BE2C (cell line): ENCODE results near the gene RANBP3.

Experiments used
- DNase-seq: peaks from one replicate; pipeline ENCODE4 v3.0.0-alpha.2; 2020
- H3K27me3 ChIP-seq: fragments of 250-450 bp; sonication (Bioruptor Pico); 2 replicates; pipeline ENCODE4 v1.5.1; 2020; ENCODE audit warnings: mild to moderate bottlenecking
- H3K36me3 ChIP-seq: fragments of 250-450 bp; sonication (Bioruptor Pico); 2 replicates; pipeline ENCODE4 v1.5.1; 2020; ENCODE audit warnings: mild to moderate bottlenecking
- H3K4me1 ChIP-seq: fragments of 250-450 bp; sonication (Bioruptor Pico); 2 replicates; pipeline ENCODE4 v1.5.1; 2020
- H3K4me3 ChIP-seq: 2 replicates; pipeline ENCODE4 v1.5.1; 2011; ENCODE audit warnings: low read depth, low read length
- H3K9me3 ChIP-seq: fragments of 250-450 bp; sonication (Bioruptor Pico); 2 replicates; pipeline ENCODE4 v1.5.1; 2020
- CTCF ChIP-seq: IDR thresholded peaks from 2 replicates; pipeline ENCODE4 v1.5.1; 2012; ENCODE audit warnings: mild to moderate bottlenecking, low read depth, low read length

The RANBP3 gene

GRCh38 chr19:5971714-5972354, 6.1 kb downstream of the RANBP3 start:
- Histone ChIP-seq H3K36me3 (peaks cover 33% of the 10 kb centered on the region), H3K9me3 (no peaks in the 10 kb centered on the region), H3K27me3 (no peaks in the 10 kb centered on the region), H3K4me1 (peaks cover 7% of the 10 kb centered on the region; the same call in 1 of the 2 replicates), H3K4me3 (no peak overlapping the region)
- no peak for DNase-seq
- no peak for TF ChIP-seq CTCF

- no peak overlapping the region for H3K4me3 ChIP-seq
- DNase-seq = no peak
- no peaks in the 10 kb centered on the region for H3K9me3 ChIP-seq
- peaks cover 7% of the 10 kb centered on the region; the same call in 1 of the 2 replicates for H3K4me1 ChIP-seq
- H3K36me3 ChIP-seq = peaks cover 28% of the 10 kb centered on the region
- no peaks in the 10 kb centered on the region for H3K27me3 ChIP-seq
- TF ChIP-seq CTCF = no peak
Measured at GRCh38 chr19:5969476-5969875, 8.5 kb downstream of the RANBP3 start.

GRCh38 chr19:5968431-5969373, 9.2 kb downstream of the RANBP3 start:
- H3K4me1 ChIP-seq = peaks cover 7% of the 10 kb centered on the region; the same call in 1 of the 2 replicates
- H3K27me3 ChIP-seq = no peaks in the 10 kb centered on the region
- no peaks in the 10 kb centered on the region for H3K9me3 ChIP-seq
- peaks cover 20% of the 10 kb centered on the region for H3K36me3 ChIP-seq
- no peak for DNase-seq
- H3K4me3 ChIP-seq = no peak overlapping the region
- no peak for TF ChIP-seq CTCF

- TF ChIP-seq CTCF = peak; percentile 93
- H3K9me3 ChIP-seq = no peaks in the 10 kb centered on the region
- DNase-seq = peak; percentile 70
- H3K27me3 ChIP-seq = no peaks in the 10 kb centered on the region
- peaks cover 20% of the 10 kb centered on the region for H3K36me3 ChIP-seq
- no peak overlapping the region for H3K4me3 ChIP-seq
- H3K4me1 ChIP-seq = peaks cover 7% of the 10 kb centered on the region; the same call in 1 of the 2 replicates
Measured at GRCh38 chr19:5967994-5968430, 9.9 kb downstream of the RANBP3 start.

GRCh38 chr19:5967571-5967970, 10.4 kb downstream of the RANBP3 start:
- H3K4me3 ChIP-seq = no peak overlapping the region
- no peaks in the 10 kb centered on the region for H3K9me3 ChIP-seq
- no peak for TF ChIP-seq CTCF
- peaks cover 7% of the 10 kb centered on the region; the same call in 1 of the 2 replicates for H3K4me1 ChIP-seq
- no peak for DNase-seq
- H3K36me3 ChIP-seq = peaks cover 20% of the 10 kb centered on the region
- H3K27me3 ChIP-seq = no peaks in the 10 kb centered on the region
